ENCODE results near the gene MAML3.

Gene MAML3

GRCh38 chr4:139839403-139840031 is 314.5 kb downstream of the MAML3 start:
- no peak for TF ChIP-seq CREB1 (IDR thresholded peaks at IDR 0.05; ENCODE audit: low read depth)
- TF ChIP-seq RAD21 (IDR thresholded peaks at IDR 0.05; ENCODE audit: low read depth): no peak
- no peak for TF ChIP-seq CEBPB (IDR thresholded peaks at IDR 0.05)
- TF ChIP-seq MAX (IDR thresholded peaks at IDR 0.05): no peak
- no peak for TF ChIP-seq TCF12 (IDR thresholded peaks at IDR 0.05; ENCODE audit: low read depth)
- TF ChIP-seq EP300 (IDR thresholded peaks at IDR 0.05; ENCODE audit: borderline replicate concordance): no peak
- TF ChIP-seq FOXM1 (IDR thresholded peaks at IDR 0.05; ENCODE audit: borderline replicate concordance, low read depth): no peak
- TF ChIP-seq EGR1 (IDR thresholded peaks at IDR 0.05): no peak
- no peak for TF ChIP-seq REST (IDR thresholded peaks at IDR 0.05; ENCODE audit: low read depth)
- TF ChIP-seq YY1 (IDR thresholded peaks at IDR 0.05; ENCODE audit: low read depth): no peak
- TF ChIP-seq NFIC (IDR thresholded peaks at IDR 0.05): no peak
- no peak for TF ChIP-seq USF1 (IDR thresholded peaks at IDR 0.05)
- TF ChIP-seq ZBTB7A (IDR thresholded peaks at IDR 0.05; ENCODE audit: low read depth): no peak
- no peak for TF ChIP-seq TAF1 (IDR thresholded peaks at IDR 0.05; ENCODE audit: low read depth)
- TF ChIP-seq TEAD4 (IDR thresholded peaks at IDR 0.05): no peak

GRCh38 chr4:139838811-139839210 is 315.2 kb downstream of the MAML3 start:
- no peak for TF ChIP-seq NFIC (IDR thresholded peaks at IDR 0.05)
- no peak for TF ChIP-seq EP300 (IDR thresholded peaks at IDR 0.05; ENCODE audit: borderline replicate concordance)
- TF ChIP-seq YY1 (IDR thresholded peaks at IDR 0.05; ENCODE audit: low read depth): no peak
- TF ChIP-seq ZBTB7A (IDR thresholded peaks at IDR 0.05; ENCODE audit: low read depth): no peak
- no peak for TF ChIP-seq TAF1 (IDR thresholded peaks at IDR 0.05; ENCODE audit: low read depth)
- TF ChIP-seq REST (IDR thresholded peaks at IDR 0.05; ENCODE audit: low read depth): no peak
- TF ChIP-seq EGR1 (IDR thresholded peaks at IDR 0.05): no peak
- no peak for TF ChIP-seq FOXM1 (IDR thresholded peaks at IDR 0.05; ENCODE audit: borderline replicate concordance, low read depth)
- TF ChIP-seq MAX (IDR thresholded peaks at IDR 0.05): no peak
- TF ChIP-seq CEBPB (IDR thresholded peaks at IDR 0.05): no peak
- no peak for TF ChIP-seq TCF12 (IDR thresholded peaks at IDR 0.05; ENCODE audit: low read depth)
- no peak for TF ChIP-seq USF1 (IDR thresholded peaks at IDR 0.05)
- no peak for TF ChIP-seq CREB1 (IDR thresholded peaks at IDR 0.05; ENCODE audit: low read depth)
- no peak for TF ChIP-seq RAD21 (IDR thresholded peaks at IDR 0.05; ENCODE audit: low read depth)
- no peak for TF ChIP-seq TEAD4 (IDR thresholded peaks at IDR 0.05)

- TF ChIP-seq EP300 (IDR thresholded peaks at IDR 0.05; ENCODE audit: borderline replicate concordance) (no peak), TEAD4 (IDR thresholded peaks at IDR 0.05) (no peak), NFIC (IDR thresholded peaks at IDR 0.05) (no peak), ZBTB7A (IDR thresholded peaks at IDR 0.05; ENCODE audit: low read depth) (no peak), REST (IDR thresholded peaks at IDR 0.05; ENCODE audit: low read depth) (no peak), MAX (IDR thresholded peaks at IDR 0.05) (no peak), CEBPB (IDR thresholded peaks at IDR 0.05) (no peak), RAD21 (IDR thresholded peaks at IDR 0.05; ENCODE audit: low read depth) (no peak), FOXM1 (IDR thresholded peaks at IDR 0.05; ENCODE audit: borderline replicate concordance, low read depth) (no peak), USF1 (IDR thresholded peaks at IDR 0.05) (no peak), YY1 (IDR thresholded peaks at IDR 0.05; ENCODE audit: low read depth) (no peak), TCF12 (IDR thresholded peaks at IDR 0.05; ENCODE audit: low read depth) (no peak), CREB1 (IDR thresholded peaks at IDR 0.05; ENCODE audit: low read depth) (no peak), TAF1 (IDR thresholded peaks at IDR 0.05; ENCODE audit: low read depth) (no peak), EGR1 (IDR thresholded peaks at IDR 0.05) (no peak)
These were observed 319.0 kb downstream of the MAML3 start for GRCh38 chr4:139834981-139835391.

Data from Ishikawa (cell line).